HepG2 (cell line): ENCODE results near the gene BAZ1B. TPM values are rescaled to one million over a fixed set of nuclear protein-coding genes. Genes with fewer than 3 reads are reported as not detected.
A peak's percentile ranks its signal among the peaks of the same experiment; 100 is the strongest.

Experiments used
- AHR ChIP-seq: IDR thresholded peaks from 2 replicates; pipeline ENCODE4 v1.6.1; 2018; ENCODE audit warnings: missing genetic modification reagents, missing compliant biosample characterization
- ARNTL ChIP-seq: sonication (generic); formaldehyde crosslinking; IDR thresholded peaks from 2 replicates; pipeline ENCODE4 v1.4.0; 2020; ENCODE audit warnings: mild to moderate bottlenecking, missing genetic modification reagents
- FOXP1 ChIP-seq, 2 experiments: fragments of 450-650 bp in 1 of 2; IDR thresholded peaks; 2 replicates each; pipeline ENCODE4 v1.6.1; 2017 to 2018; ENCODE audit warnings: antibody characterized with exemption in 1 of 2
- GLI4 ChIP-seq: sonication (generic); formaldehyde crosslinking; IDR thresholded peaks from 2 replicates; pipeline ENCODE4 v1.5.1; 2020; ENCODE audit warnings: missing genetic modification reagents, mild to moderate bottlenecking, moderate library complexity, borderline replicate concordance
- MXD3 ChIP-seq: IDR thresholded peaks from 2 replicates; pipeline ENCODE4 v1.6.1; 2016; ENCODE audit warnings: mild to moderate bottlenecking, missing biosample characterization, missing genetic modification reagents
- NPAS2 ChIP-seq: sonication (generic); formaldehyde crosslinking; IDR thresholded peaks from 2 replicates; pipeline ENCODE4 v1.8.0; 2022; ENCODE audit warnings: mild to moderate bottlenecking, missing genetic modification reagents, borderline replicate concordance
- RELA ChIP-seq: sonication (generic); formaldehyde crosslinking; IDR thresholded peaks from 2 replicates; pipeline ENCODE4 v1.4.0; 2020; ENCODE audit warnings: missing genetic modification reagents
- SCMH1 ChIP-seq: sonication (generic); formaldehyde crosslinking; IDR thresholded peaks from 2 replicates; pipeline ENCODE4 v1.9.0; 2021; ENCODE audit warnings: missing genetic modification reagents, mild to moderate bottlenecking, borderline replicate concordance
- TARDBP ChIP-seq: sonication (generic); formaldehyde crosslinking; IDR thresholded peaks from 2 replicates; pipeline ENCODE4 v1.8.0; 2022; ENCODE audit warnings: mild to moderate bottlenecking, missing genetic modification reagents
- ZHX2 ChIP-seq, 2 experiments: sonication (generic) in 1 of 2; formaldehyde crosslinking in 1 of 2; IDR thresholded peaks; 2 replicates each; pipeline versions ENCODE4 v1.6.1 to v1.9.0; 2014 to 2022; ENCODE audit warnings: antibody characterized with exemption in 1 of 2, borderline replicate concordance in 1 of 2, inconsistent platforms in 1 of 2, low read depth in 1 of 2, missing genetic modification reagents in 1 of 2
- ZNF280D ChIP-seq: sonication (generic); formaldehyde crosslinking; IDR thresholded peaks from 2 replicates; pipeline ENCODE4 v1.5.1; 2020; ENCODE audit warnings: mild to moderate bottlenecking, missing genetic modification reagents
- ZNF343 ChIP-seq: sonication (generic); formaldehyde crosslinking; IDR thresholded peaks from 2 replicates; pipeline ENCODE4 v1.4.0; 2020; ENCODE audit warnings: mild to moderate bottlenecking, missing genetic modification reagents
- ZNF639 ChIP-seq: conservative IDR thresholded peaks from 2 replicates; pipeline ENCODE4 v1.6.1; 2018; ENCODE audit warnings: missing genetic modification reagents
- ZSCAN21 ChIP-seq: sonication (generic); formaldehyde crosslinking; IDR thresholded peaks from 2 replicates; pipeline ENCODE4 v1.8.0; 2022; ENCODE audit warnings: mild to moderate bottlenecking, missing genetic modification reagents, moderate library complexity, borderline replicate concordance
- polyA plus RNA-seq, 8 experiments: library from polyadenylated mRNA; depleted of rRNA in 3 of 8; stranded (reverse) in 7 of 8; unstranded in 1 of 8; fragments of >200 nt; fragmentation: Illumina TruSeq in 4 of 8; extraction: Trizol in 4 of 8; gene quantifications; 2 replicates each; pipeline versions ENCODE4 v1.2.1 to v1.2.3, GENCODE V29; 2011 to 2016; ENCODE audit warnings: low read depth in 4 of 8, missing spikeins in 1 of 8, mixed read lengths in 1 of 8; ENCODE audit not compliant: insufficient read depth in 1 of 8
- total RNA-seq, 5 experiments: library from RNA; depleted of rRNA; stranded (reverse); fragments of >200 nt; fragmentation: Illumina TruSeq; extraction: Trizol; gene quantifications; 2 replicates each; pipeline ENCODE4 v1.2.3, GENCODE V29; 2016; ENCODE audit warnings: low read depth in 1 of 5
- TF ChIP-seq, protein P1 (sequence below): sonication (generic); formaldehyde crosslinking; IDR thresholded peaks from 2 replicates; pipeline ENCODE4 v1.4.0; 2020; ENCODE audit warnings: missing genetic modification reagents

The BAZ1B gene
- total and polyA plus RNA-seq, 2 of the 13 experiments (the other 11 are each of a cell fraction or from before 2014, with no cell fraction given): 18.6 to 69.4 TPM

- TF ChIP-seq ZNF639 (CRISPR knock-in tag) (peak; percentile 82), FOXP1 (IDR thresholded peaks at IDR 0.05) (no peak), FOXP1 (CRISPR knock-in tag; IDR thresholded peaks at IDR 0.05) (no peak), ZSCAN21 (CRISPR knock-in tag) (no peak; the same call in 1 of the 2 replicates), TARDBP (CRISPR knock-in tag) (peak; percentile 64; the same call in 1 of the 2 replicates), SCMH1 (no peak), RELA (CRISPR knock-in tag) (no peak), GLI4 (peak; percentile 83; the same call in 1 of the 2 replicates), AHR (CRISPR knock-in tag) (no peak), ZNF280D (CRISPR knock-in tag) (no peak; the same call in 1 of the 2 replicates), ZNF343 (CRISPR knock-in tag) (no peak; the same call in 1 of the 2 replicates), ARNTL (CRISPR knock-in tag) (peak; percentile 79), NPAS2 (CRISPR knock-in tag) (no peak), ZHX2 (IDR thresholded peaks at IDR 0.05; ENCODE audit: low read depth) (peak; percentile 40; the same call in 1 of the 2 replicates), ZHX2 (CRISPR knock-in tag; IDR thresholded peaks at IDR 0.05; ENCODE audit: borderline replicate concordance) (peak; percentile 39; the same call in 1 of the 2 replicates), MXD3 (CRISPR knock-in tag) (peak; percentile 62)
- TF ChIP-seq, protein P1, sequence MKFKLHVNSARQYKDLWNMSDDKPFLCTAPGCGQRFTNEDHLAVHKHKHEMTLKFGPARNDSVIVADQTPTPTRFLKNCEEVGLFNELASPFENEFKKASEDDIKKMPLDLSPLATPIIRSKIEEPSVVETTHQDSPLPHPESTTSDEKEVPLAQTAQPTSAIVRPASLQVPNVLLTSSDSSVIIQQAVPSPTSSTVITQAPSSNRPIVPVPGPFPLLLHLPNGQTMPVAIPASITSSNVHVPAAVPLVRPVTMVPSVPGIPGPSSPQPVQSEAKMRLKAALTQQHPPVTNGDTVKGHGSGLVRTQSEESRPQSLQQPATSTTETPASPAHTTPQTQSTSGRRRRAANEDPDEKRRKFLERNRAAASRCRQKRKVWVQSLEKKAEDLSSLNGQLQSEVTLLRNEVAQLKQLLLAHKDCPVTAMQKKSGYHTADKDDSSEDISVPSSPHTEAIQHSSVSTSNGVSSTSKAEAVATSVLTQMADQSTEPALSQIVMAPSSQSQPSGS (CRISPR knock-in tag): peak; percentile 62; the same call in 1 of the 2 replicates
Measured at GRCh38 chr7:73522105-73522872, at the start of gene BAZ1B (continued).
